Lung (tissue), 12 donors: ENCODE measurements around the gene EPAS1. TPM values are rescaled to one million over a fixed set of nuclear protein-coding genes. Genes with fewer than 3 reads are reported as not detected.

Experiments
- ATAC-seq: fragments of 200-7000 bp; cut with Tn5 transposase; one replicate; pipeline ENCODE4 v1.9.1; 2020; ENCODE audit warnings: moderate number of reproducible peaks; ENCODE audit not compliant: insufficient read depth, low FRiP score
- DNase-seq, 3 donors: peaks; one replicate each; pipeline ENCODE4 v3.0.0-alpha.2; 2013 to 2017
- H3K27ac ChIP-seq, 2 donors: one replicate each; pipeline ENCODE4 v1.5.1; 2013; ENCODE audit warnings: mild to moderate bottlenecking in 2 of 2, moderate library complexity in 2 of 2, control low read depth in 1 of 2, inconsistent platforms in 1 of 2, low read depth in 1 of 2, low read length in 1 of 2
- H3K27me3 ChIP-seq, 3 donors: one replicate each; pipeline ENCODE4 v1.5.1; 2013; ENCODE audit warnings: low read length in 2 of 3; ENCODE audit not compliant: control insufficient read depth in 3 of 3, insufficient read depth in 3 of 3
- H3K36me3 ChIP-seq, 4 donors: one replicate each; pipeline ENCODE4 v1.5.1; 2013; ENCODE audit warnings: low read length in 4 of 4, mild to moderate bottlenecking in 1 of 4, moderate library complexity in 1 of 4; ENCODE audit not compliant: control insufficient read depth in 4 of 4, insufficient read depth in 4 of 4
- H3K4me1 ChIP-seq, 5 donors: one replicate each; pipeline ENCODE4 v1.5.1; 2013; ENCODE audit warnings: low read length in 5 of 5, mild to moderate bottlenecking in 2 of 5, moderate library complexity in 1 of 5; ENCODE audit not compliant: control insufficient read depth in 5 of 5, insufficient read depth in 5 of 5
- H3K4me3 ChIP-seq: one replicate; pipeline ENCODE4 v1.5.1; 2013; ENCODE audit warnings: mild to moderate bottlenecking, control low read depth, moderate library complexity
- H3K9ac ChIP-seq, 2 donors: one replicate each; pipeline ENCODE4 v1.5.1; 2013; ENCODE audit warnings: low read length in 2 of 2, control low read depth in 1 of 2; ENCODE audit not compliant: insufficient read depth in 1 of 2
- H3K9me3 ChIP-seq, 4 donors: one replicate each; pipeline ENCODE4 v1.5.1; 2013; ENCODE audit warnings: low read length in 3 of 4, mild to moderate bottlenecking in 1 of 4, moderate library complexity in 1 of 4; ENCODE audit not compliant: control insufficient read depth in 4 of 4, insufficient read depth in 3 of 4
- CTCF ChIP-seq: IDR thresholded peaks from 2 replicates; pipeline ENCODE4 v1.5.1; 2012; ENCODE audit warnings: mild to moderate bottlenecking; ENCODE audit errors: control extremely low read depth, extremely low read depth
- WGBS, 2 donors: extraction: QIAGEN DNeasy Blood & Tissue Kit; methylation state at CpG; one replicate each; pipeline ENCODE4 v1.1.7; 2013; 5-methylcytosine and 5-hydroxymethylcytosine counted together
- polyA plus RNA-seq, 2 donors: library from polyadenylated mRNA; stranded (reverse); fragments of 200-250 nt; gene quantifications; one replicate each; pipeline ENCODE4 v1.2.1, GENCODE V29; 2013
- total RNA-seq, 2 donors: library from RNA; depleted of rRNA in 1 of 2; stranded (reverse); fragments of >200 nt in 1 of 2; gene quantifications; one replicate each; pipeline ENCODE4 v1.2.1, GENCODE V29; 2014 to 2021
- donor health status: control.
- donor health status: control.
- donor health status: Bipolar disorder and iron deficiency.
- donor health status: healthy.
- donor health status: DM: yes; HTN: yes; CAD: no.

Gene EPAS1
- total and polyA plus RNA-seq, 4 donors = 233 to 1,051 (median 381) TPM

- H3K9me3 ChIP-seq = no peaks in the 10 kb centered on the region
- H3K9ac ChIP-seq = no peak overlapping the region
- DNase-seq (no peak), ATAC-seq (no peak)
- TF ChIP-seq CTCF = no peak
- H3K4me3 ChIP-seq = no peak overlapping the region
- WGBS, 2 donors = 88 to 91% methylated on average over 16 of the region's 16 CpGs
- H3K36me3 ChIP-seq = peaks cover 15 to 73% (median 37%) of the 10 kb centered on the region in 4 donors
- H3K4me1 ChIP-seq = peaks cover 0 to 41% (median 5%) of the 10 kb centered on the region in 5 donors
- H3K27ac ChIP-seq = no peak overlapping the region
- no peaks in the 10 kb centered on the region for H3K27me3 ChIP-seq
Observed at GRCh38 chr2:46377666-46378560, 80.7 kb downstream of the EPAS1 start.

GRCh38 chr2:46378616-46379015 is 81.4 kb downstream of the EPAS1 start:
- DNase-seq (no peak), ATAC-seq (no peak)
- H3K27ac ChIP-seq = peak overlapping the region in 1 of 2 donors; percentile 32
- peaks cover 18 to 76% (median 40%) of the 10 kb centered on the region in 4 donors for H3K36me3 ChIP-seq
- H3K4me1 ChIP-seq = peaks cover 0 to 41% (median 5%) of the 10 kb centered on the region in 5 donors
- no peak for TF ChIP-seq CTCF
- H3K9me3 ChIP-seq = no peaks in the 10 kb centered on the region
- 67 to 81% methylated on average over 3 of the region's 3 CpGs for WGBS, 2 donors
- no peak overlapping the region for H3K4me3 ChIP-seq
- H3K27me3 ChIP-seq = no peaks in the 10 kb centered on the region
- H3K9ac ChIP-seq = no peak overlapping the region

DNA sequence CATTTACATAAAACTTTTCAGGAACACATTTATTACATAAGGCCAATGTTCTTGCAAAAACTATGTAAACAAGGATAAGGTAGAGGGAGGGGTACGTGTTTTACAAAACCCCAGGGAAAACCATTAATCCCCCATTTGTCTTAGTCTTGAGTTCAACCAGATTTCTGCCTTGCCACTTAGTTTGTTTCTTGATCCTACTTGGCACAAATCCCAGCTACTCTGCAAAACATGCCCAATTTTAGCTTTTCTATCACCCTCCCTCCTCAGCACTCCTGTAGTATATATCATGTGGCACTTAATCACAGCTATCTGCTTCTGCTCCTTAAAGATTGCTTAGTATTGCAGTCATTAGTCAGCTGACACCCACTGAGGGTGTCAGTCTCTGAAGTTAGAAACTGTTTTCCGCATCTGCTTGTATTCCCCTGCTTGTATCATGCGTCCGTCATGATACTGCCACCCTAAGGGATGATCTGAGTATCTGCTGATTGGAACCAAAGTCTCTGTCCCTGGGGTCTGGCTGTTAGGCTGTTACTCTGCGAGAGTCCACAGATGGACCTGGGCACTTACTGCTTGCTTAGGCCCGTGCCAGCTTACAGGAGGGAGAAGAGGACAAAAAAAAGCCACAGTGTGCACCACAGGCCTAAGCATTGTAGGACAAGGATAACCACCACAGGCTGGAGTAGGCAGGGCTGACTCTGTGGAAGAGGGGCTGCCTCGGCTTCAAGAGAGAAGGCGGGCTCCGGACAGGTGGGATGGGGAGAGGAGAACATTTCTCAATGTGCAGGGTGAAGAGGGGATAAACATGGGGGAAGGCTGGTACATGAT is 82.2 kb downstream of the EPAS1 start:
- DNase-seq = peak; percentile 77 to 96 (median 93)
- Histone ChIP-seq H3K27ac (peak overlapping the region in 1 of 2 donors; percentile 41), H3K4me3 (no peak overlapping the region), H3K9me3 (no peaks in the 10 kb centered on the region), H3K36me3 (peaks cover 18 to 80% (median 40%) of the 10 kb centered on the region in 4 donors), H3K27me3 (no peaks in the 10 kb centered on the region), H3K9ac (no peak overlapping the region), H3K4me1 (peaks cover 0 to 41% (median 5%) of the 10 kb centered on the region in 5 donors)
- ATAC-seq = no peak
- 74 to 75% methylated on average over 9 of the region's 9 CpGs for WGBS, 2 donors
- no peak for TF ChIP-seq CTCF
